Fibroblast of pulmonary artery (primary cell): ENCODE results near the gene GIGYF1.
"Not testable (repeated sequence)": the region's sequence is repeated elsewhere in the genome, so short reads cannot be mapped to it uniquely, and the experiment has no call there.

Experiments used
- DNase-seq: peaks from one replicate; pipeline ENCODE4 v3.0.0-alpha.2; 2010; ENCODE audit warnings: low read depth
- H3K4me3 ChIP-seq: replicated peaks from 2 replicates; pipeline ENCODE4 v1.5.1; 2011; ENCODE audit warnings: low read depth, mild to moderate bottlenecking, control low read depth, low read length, moderate library complexity
- TF ChIP-seq, protein P1 (sequence below): IDR thresholded peaks from 2 replicates; pipeline ENCODE4 v1.5.1; 2011; ENCODE audit warnings: mild to moderate bottlenecking, control low read depth, low read length, inconsistent platforms; ENCODE audit errors: missing control alignments

GIGYF1 gene

DNA sequence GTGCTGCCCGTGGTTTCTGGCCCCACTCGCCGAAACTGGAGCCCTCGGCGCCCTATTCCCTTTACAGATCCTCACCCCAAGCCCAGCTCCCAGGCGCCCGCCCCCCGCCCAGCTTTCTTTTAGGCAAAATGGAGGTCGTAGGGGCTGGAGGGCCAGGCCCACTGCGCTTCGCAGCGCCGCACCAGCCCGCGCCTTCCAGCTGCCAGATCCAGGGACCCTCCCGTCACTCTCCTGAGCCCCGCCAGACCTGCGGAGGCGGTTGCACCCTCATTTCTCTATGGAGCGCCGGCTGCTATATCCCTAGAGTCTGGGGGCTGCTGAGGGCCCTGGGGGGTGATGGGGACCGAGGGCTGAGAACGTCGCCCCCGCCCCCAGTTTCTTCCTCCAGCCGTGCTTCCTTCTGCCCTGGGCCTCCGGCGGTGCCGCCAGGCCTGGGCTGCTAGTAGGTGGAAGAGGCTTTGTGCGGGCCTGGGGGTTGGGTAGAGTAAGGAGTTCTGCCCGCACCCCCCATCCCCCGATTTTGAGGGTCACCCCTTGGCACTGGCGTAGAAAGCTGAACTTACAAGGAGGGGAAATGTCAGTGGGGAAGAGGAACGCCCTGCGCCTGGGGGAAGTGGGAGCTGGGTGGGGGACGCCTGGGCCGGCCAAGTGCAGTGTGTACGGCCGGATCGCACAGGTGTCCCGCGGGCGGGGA lies 19.5 kb downstream of the GIGYF1 start:
- TF ChIP-seq, protein P1, sequence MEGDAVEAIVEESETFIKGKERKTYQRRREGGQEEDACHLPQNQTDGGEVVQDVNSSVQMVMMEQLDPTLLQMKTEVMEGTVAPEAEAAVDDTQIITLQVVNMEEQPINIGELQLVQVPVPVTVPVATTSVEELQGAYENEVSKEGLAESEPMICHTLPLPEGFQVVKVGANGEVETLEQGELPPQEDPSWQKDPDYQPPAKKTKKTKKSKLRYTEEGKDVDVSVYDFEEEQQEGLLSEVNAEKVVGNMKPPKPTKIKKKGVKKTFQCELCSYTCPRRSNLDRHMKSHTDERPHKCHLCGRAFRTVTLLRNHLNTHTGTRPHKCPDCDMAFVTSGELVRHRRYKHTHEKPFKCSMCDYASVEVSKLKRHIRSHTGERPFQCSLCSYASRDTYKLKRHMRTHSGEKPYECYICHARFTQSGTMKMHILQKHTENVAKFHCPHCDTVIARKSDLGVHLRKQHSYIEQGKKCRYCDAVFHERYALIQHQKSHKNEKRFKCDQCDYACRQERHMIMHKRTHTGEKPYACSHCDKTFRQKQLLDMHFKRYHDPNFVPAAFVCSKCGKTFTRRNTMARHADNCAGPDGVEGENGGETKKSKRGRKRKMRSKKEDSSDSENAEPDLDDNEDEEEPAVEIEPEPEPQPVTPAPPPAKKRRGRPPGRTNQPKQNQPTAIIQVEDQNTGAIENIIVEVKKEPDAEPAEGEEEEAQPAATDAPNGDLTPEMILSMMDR: no peak
- peak overlapping the region; percentile 95 for H3K4me3 ChIP-seq
- no peak for DNase-seq

DNA sequence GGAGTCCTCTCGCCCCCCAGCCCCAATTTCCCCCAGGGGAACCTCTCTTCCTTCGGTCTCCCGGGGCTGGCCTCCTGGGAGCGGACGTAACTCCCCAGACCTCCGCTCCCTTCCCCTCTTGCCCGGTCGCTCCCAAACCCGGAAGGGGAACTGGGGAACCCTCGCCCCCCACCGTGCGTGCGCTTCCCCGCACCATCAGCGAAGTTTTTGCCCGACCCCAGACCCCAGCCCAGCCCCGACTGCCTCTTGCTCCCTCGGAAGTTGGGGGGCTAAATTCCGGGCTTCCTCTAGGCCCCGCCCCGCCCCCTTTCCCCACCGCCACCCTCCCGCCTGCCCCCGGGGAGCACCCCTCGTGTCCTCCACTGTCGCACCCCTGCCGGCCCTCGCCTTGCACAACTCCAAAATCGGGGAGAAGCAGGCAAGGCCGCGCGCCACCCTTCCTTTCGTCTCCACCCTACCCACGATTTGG lies 20.1 kb downstream of the GIGYF1 start:
- no peak for DNase-seq
- H3K4me3 ChIP-seq: peak overlapping the region; percentile 95
- TF ChIP-seq, protein P1: no peak

DNA sequence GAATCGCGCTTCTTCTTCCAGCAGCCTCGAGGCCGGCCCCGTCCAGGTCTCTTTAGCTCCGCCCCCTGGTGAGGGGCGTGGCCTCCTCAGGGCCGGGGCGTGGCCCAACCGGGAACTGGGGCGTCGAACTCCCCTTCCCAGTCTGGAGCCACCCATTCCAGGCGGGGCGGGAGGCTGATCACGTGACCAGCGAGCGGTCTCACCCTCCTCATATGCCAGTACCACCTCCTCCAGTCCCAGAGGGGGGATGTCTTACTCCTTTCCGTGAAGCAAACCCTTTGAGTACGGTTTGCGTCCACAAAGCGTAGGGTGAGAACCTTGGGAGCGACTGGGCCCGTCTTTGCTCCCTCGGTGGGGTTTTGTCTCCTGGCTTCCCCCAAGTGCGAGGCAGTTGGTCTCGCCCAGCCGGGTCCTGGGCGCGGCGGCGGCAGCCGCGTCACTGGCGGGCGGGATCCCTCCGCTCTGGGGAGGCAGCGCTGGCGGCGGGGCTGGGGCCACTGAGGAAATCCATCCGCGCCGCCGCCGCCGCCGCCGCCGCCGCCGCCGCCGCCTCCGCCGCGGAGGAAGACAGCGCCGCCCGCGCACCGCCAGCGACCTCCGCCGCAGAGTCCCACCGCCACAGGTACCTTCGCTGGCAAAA lies 20.6 kb downstream of the GIGYF1 start, which contains the start of gene GNB2:
Gene GNB2 (plus strand): TSS at position 439 of the 640 bp plus-strand sequence. CDS start 2,526 bp downstream, outside the sequence.
- H3K4me3 ChIP-seq: peak within 1 kb of the TSS; percentile 95

DNA sequence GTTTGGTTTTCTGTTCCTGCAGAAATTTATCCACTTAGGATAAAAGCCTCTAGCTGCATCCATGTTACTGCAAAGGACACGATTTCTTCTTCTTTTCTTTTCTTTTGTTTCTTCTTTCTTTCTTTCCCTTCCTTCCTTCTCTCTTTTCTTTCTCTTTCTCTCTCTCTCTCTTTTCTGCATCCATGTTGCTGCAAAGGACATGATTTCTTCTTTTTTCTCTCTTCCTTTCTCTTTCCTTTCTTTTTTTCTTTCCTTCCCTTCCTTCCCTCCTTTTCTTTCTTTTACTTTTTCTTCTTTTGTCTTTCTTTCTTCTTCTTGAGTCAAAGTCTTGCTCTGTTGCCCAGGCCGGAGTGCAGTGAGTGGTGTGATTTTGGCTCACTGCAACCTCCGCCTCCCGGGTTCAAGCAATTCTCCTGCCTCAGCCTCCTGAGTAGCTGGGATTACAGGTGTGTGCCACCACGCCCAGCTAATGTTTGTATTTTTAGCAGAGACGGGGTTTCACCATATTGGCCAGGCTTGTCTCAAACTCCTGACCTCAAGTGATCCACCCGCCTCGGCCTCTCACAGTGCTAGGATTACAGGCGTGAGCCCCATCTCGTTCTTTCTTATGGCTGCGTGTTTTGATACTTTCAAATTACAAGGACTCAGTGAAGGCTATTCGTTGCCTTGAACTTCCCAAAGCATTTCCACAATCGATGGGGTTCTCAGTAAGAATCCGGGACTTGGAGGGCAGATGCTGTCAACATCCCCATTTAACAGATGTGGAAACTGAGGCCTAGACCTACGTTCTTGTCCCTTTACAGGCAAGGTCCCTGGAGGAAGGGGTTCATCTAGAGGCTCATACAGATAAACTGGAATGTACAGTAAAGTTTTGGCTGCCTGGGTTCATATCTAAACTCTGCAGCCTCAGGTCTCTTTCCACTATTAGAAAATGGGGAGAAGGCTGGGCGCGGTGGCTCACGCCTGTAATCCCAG lies 22.4 kb downstream of the GIGYF1 start:
- H3K4me3 ChIP-seq: no peak overlapping the region
- TF ChIP-seq, protein P1: no peak
- DNase-seq: no peak

More for the DNA sequence above, 20.6 kb downstream of the GIGYF1 start, which contains the start of gene GNB2:
- DNase-seq: peak; percentile 99
- TF ChIP-seq, protein P1: no peak

DNA sequence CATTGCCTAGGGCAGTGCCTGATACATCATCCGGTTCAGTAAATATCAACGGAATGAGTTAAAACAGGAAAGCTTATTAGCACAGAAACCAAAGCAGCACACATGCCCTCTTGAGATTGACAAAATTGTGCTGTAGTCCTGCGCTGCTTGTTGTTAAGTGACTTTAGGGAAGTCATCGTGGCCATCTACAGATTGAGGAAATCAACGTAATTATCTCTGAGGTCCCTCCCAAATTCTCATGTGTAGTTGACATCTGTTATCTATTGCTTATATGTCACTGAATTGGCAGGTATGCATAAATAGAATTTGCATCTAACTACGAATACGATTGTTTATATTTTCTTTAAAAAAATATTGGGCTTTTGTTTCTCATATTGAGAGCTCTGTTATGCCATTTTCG lies 24.0 kb downstream of the GIGYF1 start:
- DNase-seq: no peak
- TF ChIP-seq, protein P1: no peak
- H3K4me3 ChIP-seq: no peak overlapping the region

DNA sequence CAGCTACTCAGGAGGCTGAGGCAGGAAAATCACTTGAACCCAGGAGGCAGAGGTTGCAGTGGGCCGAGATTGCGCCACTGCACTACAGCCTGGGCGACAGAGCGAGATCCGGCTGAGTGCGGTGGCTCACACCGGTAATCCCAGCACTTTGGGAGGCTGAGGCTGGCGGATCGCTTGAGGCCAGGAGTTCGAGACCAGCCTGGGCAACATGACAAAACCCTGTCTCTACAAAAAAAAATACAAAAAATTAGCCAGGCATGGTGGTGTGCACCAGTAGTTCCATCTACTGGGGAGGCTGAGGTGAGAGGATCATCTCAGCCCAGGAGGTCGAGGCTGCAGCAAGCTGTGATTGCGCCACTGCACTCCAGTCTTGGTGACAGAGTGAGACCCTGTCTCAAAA lies 24.9 kb downstream of the GIGYF1 start:
- DNase-seq, H3K4me3 ChIP-seq: not testable (repeated sequence)

DNA sequence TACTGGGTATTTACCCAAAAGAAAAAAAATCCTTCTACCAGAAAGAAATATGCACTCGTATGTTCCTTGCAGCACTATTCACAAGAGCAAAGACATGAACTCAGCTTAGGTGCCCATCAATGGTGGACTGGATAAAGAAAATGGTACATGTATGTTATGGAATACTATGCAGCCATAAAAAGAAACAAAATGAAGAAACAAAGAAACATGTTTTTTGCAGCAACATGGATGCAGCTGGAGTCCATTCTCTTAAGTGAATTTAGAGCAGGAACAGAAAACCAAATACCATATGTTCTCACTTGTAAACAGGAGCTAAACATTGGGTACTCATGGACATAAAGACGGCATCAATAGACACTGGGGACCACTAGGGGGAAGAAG lies 26.0 kb downstream of the GIGYF1 start:
- no peak for DNase-seq
- H3K4me3 ChIP-seq: no peak overlapping the region
- TF ChIP-seq, protein P1: no peak
